PC-3 (cell line): ENCODE results near the gene FOXO1.

Source experiments
- EZH2 ChIP-seq: fragments of 300-600 bp; sonication (generic); IDR thresholded peaks from one replicate; pipeline ENCODE4 v1.6.1; 2017; ENCODE audit warnings: antibody characterized with exemption, mild to moderate bottlenecking, low read length; ENCODE audit not compliant: unreplicated experiment
- EZH2phosphoT487 ChIP-seq: fragments of 300-600 bp; sonication (generic); IDR thresholded peaks from 2 replicates; pipeline ENCODE4 v1.6.1; 2018; ENCODE audit warnings: mild to moderate bottlenecking, antibody characterized with exemption, low read length, borderline replicate concordance
- TF ChIP-seq, protein P1 (sequence below): fragments of 300-600 bp; sonication (generic); conservative IDR thresholded peaks from 2 replicates; pipeline ENCODE4 v1.5.1; 2017; ENCODE audit warnings: antibody characterized with exemption, low read depth, mild to moderate bottlenecking, low read length

- TF ChIP-seq, protein P1, sequence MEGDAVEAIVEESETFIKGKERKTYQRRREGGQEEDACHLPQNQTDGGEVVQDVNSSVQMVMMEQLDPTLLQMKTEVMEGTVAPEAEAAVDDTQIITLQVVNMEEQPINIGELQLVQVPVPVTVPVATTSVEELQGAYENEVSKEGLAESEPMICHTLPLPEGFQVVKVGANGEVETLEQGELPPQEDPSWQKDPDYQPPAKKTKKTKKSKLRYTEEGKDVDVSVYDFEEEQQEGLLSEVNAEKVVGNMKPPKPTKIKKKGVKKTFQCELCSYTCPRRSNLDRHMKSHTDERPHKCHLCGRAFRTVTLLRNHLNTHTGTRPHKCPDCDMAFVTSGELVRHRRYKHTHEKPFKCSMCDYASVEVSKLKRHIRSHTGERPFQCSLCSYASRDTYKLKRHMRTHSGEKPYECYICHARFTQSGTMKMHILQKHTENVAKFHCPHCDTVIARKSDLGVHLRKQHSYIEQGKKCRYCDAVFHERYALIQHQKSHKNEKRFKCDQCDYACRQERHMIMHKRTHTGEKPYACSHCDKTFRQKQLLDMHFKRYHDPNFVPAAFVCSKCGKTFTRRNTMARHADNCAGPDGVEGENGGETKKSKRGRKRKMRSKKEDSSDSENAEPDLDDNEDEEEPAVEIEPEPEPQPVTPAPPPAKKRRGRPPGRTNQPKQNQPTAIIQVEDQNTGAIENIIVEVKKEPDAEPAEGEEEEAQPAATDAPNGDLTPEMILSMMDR: no peak
- no peak for TF ChIP-seq EZH2phosphoT487
- TF ChIP-seq EZH2: no peak
Measured at GRCh38 chr13:40596484-40596883, 70.0 kb downstream of the FOXO1 start.
